HepG2 (cell line): ENCODE data around the gene MRPS14. TPM values are rescaled to one million over a fixed set of nuclear protein-coding genes. Genes with fewer than 3 reads are reported as not detected.

ENCODE experiments used
- polyA plus RNA-seq, 8 experiments: library from polyadenylated mRNA; depleted of rRNA in 3 of 8; stranded (reverse) in 7 of 8; unstranded in 1 of 8; fragments of >200 nt; fragmentation: Illumina TruSeq in 4 of 8; extraction: Trizol in 4 of 8; gene quantifications; 2 replicates each; pipeline versions ENCODE4 v1.2.1 to v1.2.3, GENCODE V29; 2011 to 2016; ENCODE audit warnings: low read depth in 4 of 8, missing spikeins in 1 of 8, mixed read lengths in 1 of 8; ENCODE audit not compliant: insufficient read depth in 1 of 8
- small RNA-seq, 3 experiments: library from RNA; depleted of rRNA; stranded (forward); fragments of <200 nt; gene quantifications; one replicate each; pipeline ENCODE3, GENCODE V24; 2012; ENCODE audit warnings: low read depth in 2 of 3, low replicate concordance in 1 of 3; ENCODE audit not compliant: insufficient read length in 3 of 3, insufficient read depth in 2 of 3
- total RNA-seq, 5 experiments: library from RNA; depleted of rRNA; stranded (reverse); fragments of >200 nt; fragmentation: Illumina TruSeq; extraction: Trizol; gene quantifications; 2 replicates each; pipeline ENCODE4 v1.2.3, GENCODE V29; 2016; ENCODE audit warnings: low read depth in 1 of 5

The MRPS14 gene
- total and polyA plus RNA-seq, 2 of the 13 experiments (the other 11 are each of a cell fraction or from before 2014, with no cell fraction given), result 36.6 to 43.2 TPM

Small RNA genes within 50 kb of the gene (small RNA-seq; reads per million reads assigned to genes)
- gene RF00019 (0 reads per million in 3 experiments), gene RNU6-307P (0 reads per million in 3 experiments)

Other genes with a start within 250 kb of the MRPS14 start
- 183 and 247 TPM in 2 replicates for gene CACYBP, start 23.5 kb downstream of the MRPS14 start, total RNA-seq (2016; rRNA removed; fragmentation: Illumina TruSeq; extraction: Trizol)
- gene CACYBP, start 23.5 kb downstream of the MRPS14 start, polyA plus RNA-seq (2011; rRNA removed), result 14.4 and 18.4 TPM in 2 replicates
- gene TNN, start 44.4 kb upstream of the MRPS14 start, total RNA-seq (2016; rRNA removed; fragmentation: Illumina TruSeq; extraction: Trizol), result not detected in 2 replicates
- gene TNN, start 44.4 kb upstream of the MRPS14 start, polyA plus RNA-seq (2011; rRNA removed), result 0.03 TPM in 1 of 2 replicates, not detected in the other
- 0.24 and 0.63 TPM in 2 replicates for gene KIAA0040, start 169.4 kb upstream of the MRPS14 start, total RNA-seq (2016; rRNA removed; fragmentation: Illumina TruSeq; extraction: Trizol)
- gene KIAA0040, start 169.4 kb upstream of the MRPS14 start, polyA plus RNA-seq (2011; rRNA removed), result 0.22 and 0.26 TPM in 2 replicates